Left hindlimb (tissue), 1 donor: ENCODE results near the gene DEK.
"Not testable (repeated sequence)": the region's sequence is repeated elsewhere in the genome, so short reads cannot be mapped to it uniquely, and the experiment has no call there.

Source experiments
- DNase-seq: peaks from one replicate; pipeline ENCODE4 v3.0.0-alpha.2; 2018

DEK gene, protein sequence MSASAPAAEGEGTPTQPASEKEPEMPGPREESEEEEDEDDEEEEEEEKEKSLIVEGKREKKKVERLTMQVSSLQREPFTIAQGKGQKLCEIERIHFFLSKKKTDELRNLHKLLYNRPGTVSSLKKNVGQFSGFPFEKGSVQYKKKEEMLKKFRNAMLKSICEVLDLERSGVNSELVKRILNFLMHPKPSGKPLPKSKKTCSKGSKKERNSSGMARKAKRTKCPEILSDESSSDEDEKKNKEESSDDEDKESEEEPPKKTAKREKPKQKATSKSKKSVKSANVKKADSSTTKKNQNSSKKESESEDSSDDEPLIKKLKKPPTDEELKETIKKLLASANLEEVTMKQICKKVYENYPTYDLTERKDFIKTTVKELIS

DNA sequence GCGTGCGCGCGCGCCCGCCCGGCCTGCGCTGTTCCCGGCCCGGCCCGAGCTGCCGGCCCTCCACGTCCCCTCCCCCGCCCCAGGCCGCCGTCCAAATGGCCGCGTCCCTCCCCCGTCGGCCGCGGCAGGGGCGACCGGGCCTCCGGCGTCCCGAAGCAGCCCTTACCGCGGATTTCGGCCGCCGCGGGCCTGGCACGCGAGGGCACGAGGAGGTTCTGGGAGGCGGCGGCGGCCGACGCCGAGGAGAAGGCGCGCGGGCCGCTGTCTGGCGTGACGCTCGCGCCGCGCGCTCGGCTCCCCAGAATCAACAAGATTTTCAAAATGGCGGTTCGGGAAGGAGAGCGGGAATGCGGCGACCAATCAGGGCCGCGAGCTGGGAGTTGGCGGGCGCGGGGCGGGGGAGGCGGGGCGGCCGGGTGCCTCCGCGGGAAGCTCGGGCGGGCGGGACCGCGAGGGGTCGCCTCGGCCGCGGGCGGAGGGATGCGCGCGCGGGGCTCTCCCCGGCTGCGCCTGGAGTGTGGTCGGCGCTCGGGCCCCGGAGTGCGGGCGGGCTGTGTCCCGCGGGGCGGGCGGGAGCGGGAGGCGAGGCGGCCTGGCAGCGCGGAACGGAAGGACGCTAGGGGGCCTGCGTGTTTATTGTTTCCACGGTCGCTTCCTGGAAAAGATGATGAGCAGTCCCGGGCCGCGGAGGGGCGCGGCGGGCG, at the start of gene DEK:
Gene DEK (minus strand): TSS at position 312 of the 704 bp plus-strand sequence. CDS start 543 bp downstream, outside the sequence.
- peak; percentile 96 for DNase-seq

DNA sequence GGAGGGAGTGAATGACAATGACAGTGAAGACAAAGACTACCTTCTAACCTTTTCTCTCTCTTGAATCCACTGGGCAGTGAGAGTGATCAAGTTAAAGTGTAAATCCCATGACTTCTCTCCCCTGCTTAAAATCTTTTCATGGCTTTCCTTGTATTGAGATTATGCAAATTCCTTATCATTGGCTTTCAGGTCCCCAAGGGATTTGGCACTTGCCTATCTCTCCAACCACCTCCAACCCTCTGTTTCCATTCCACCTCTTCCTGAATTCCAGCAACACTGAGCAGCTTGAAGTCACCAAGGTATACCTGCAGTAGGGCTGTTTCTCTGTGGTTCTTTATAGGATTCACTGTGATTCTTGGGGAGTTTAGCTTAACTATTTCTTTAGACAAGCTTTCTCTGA, 48.0 kb upstream of the DEK start:
- no peak for DNase-seq

DNA sequence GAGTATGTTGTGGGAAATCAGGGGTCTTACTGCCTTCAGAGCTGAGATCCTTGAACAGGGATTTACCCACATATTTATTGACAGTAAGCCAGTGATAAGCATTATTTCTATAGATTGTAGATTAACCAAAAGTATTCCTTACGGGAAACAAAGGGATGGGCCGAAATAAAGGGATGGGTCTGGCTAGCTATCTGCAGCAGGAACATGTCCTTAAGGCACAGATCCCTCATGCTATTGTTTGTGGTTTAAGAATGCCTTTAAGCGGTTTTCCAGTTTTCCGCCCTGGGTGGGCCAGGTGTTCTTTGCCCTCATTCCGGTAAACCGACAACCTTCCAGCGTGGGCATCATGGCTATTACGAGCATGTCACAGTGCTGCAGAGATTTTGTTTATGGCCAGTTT, 45.7 kb upstream of the DEK start:
- not testable (repeated sequence) for DNase-seq

DNA sequence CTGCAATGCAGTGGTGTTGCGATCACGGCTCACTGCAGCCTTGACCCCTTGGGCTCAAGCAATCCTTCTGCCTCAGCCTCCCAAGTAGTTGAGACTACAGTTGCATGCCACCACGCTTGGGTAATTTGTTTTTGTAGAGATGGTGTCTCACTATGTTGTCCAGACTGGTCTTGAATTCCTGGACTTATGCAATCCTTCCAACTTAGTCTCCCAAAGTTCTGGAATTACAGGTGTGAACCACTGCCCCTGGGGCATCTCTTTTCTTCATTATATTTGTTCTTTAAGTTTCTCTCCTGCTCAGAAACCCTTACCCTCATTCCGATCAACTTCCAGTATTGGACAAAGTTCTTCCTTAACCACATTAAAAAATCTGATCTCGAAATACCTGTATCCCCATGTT, 44.7 kb upstream of the DEK start:
- no peak for DNase-seq

DNA sequence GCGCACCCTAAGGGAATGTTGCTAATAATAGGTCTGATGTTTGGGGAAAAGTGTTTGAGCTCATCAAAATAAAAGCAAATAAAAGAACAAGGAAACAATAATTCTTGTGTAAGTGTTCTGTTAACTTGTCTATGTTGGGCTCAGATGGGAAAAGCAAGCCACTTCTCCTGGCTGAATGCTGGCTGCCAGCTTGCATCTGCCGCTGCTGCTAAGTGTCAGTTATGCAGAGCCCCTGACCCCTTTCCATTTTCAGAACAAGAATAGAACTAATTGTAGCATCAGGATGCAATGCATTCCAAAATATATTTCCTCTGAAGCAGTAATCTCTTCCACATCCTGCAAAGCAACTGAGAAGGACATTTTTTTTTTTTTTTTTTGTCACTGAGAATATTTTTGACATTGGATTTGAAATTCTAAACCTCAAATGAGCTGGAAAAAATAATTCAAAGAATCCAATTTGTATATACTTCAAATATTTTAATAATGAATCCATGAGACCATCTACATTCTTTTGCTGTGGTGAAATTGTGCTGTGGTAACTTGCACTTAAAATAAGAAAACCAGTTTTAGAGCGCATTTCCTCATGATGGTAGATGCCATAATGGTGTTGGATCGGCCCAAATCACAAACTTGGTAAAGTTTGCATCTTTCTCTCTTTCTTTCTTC, 43.9 kb upstream of the DEK start:
- no peak for DNase-seq

DNA sequence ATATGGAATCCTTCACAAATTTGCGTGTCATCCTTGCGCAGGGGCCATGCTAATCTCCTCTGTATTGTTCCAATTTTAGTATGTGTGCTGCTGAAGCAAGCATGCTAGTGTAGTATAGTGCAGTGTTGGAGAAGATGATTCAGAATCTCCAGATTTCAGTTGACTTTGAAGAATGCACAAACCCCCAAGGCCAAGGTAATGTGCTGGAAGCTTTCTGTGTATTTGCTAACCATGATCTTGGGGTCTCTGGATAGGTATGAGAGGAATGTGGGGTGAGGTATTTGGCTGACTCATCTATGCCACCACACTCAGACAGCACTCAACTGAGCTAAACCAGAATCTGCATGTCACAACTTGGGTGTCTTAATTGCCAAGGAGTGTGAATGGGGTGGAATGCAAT, 42.6 kb upstream of the DEK start:
- no peak for DNase-seq

DNA sequence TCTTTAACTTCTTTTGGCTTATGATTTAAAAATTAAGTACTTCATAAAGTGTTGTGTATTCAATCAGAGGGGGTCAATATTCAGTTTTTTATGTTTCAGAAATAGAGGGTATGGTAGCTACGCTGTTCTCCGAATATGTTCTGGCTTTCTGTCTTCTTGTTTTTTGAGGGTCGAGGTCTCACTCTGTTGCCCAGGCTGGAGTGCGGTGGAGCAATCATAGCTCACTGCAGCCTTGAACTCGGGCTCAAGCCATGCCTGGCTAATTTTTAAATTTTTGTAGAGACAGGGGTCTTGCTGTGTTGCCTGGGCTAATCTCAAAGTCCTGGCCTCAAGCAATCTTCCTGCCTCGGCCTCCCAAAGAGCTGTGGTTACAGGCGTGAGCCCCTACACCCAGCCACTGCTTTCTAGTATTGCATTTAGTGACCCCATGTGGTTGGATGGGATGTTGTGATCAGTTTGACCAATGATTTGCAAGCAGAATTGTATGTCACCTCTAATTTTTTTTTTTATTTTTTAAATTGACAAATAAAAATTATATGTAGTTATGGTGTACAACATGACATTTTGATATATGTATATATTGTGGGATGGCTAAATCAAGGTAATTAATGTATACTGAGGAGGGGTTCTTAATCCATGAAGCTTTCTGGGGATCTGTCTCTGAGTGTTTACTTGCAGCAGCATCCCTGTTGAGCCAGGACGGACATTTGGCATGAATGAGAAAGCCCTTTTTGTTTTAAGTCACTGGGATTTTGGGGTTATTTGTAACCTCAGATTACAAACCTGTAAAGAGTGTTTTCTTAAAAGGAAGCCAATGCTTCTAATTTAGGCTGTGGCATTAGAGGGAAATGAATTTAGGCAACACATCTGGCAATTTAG, 38.5 kb upstream of the DEK start:
- DNase-seq: no peak

DNA sequence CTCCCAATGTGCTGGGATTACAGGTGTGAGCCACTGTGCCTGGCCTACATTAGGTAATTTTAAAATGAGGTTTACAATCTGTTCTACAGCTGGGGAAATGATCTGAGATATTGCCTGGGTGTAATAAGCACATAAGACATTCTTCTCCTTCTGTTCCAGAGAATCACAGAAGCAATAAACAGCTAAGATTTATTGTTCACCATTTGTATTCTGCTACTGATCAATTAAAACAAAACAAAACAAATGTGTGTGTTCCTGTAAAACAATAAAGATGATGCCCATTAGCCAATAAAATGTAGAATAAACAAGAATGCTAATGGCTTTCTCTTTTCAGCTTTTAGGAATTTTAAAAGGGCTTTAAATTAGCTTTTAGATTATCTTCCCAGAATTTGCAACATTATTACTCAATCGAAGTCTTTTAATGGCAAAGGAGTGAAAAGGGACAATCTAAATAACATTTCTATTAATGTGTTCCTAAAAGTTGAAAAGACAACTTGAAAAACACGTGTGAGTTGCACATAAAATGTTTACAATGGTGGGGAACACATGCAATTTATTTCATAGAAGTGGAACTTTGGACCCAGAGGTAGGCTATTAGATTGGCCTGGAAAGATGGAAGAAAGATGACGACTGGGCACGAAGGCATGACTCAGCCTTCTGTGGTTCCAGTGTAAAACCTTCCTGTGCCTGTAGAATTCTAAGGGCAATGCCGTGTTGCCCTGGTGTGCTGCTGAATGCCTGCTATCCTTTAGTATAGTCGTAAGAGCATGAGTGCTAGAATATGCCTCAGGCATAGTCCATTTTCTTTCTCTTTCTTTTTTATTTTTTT, 29.0 kb upstream of the DEK start:
- no peak for DNase-seq

DNA sequence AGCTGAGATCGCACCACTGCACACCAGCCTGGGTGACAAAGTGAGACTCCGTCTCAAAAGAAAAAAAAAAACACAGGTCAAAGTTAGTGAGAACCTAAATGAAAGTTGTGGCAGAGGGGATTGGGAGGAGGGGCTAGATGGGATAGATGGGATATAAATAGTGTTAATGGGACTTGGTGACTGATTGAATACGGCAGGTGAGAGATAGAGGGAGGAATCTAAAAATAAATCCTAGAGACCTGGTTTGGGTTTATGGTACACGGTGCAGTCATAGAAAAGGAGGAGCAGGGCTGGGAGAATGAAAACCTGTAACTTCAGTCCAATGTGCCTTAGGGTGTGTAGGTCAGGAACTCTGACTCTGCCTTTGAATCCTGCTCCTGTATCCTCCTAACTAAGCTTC, 25.0 kb upstream of the DEK start:
- DNase-seq: no peak

DNA sequence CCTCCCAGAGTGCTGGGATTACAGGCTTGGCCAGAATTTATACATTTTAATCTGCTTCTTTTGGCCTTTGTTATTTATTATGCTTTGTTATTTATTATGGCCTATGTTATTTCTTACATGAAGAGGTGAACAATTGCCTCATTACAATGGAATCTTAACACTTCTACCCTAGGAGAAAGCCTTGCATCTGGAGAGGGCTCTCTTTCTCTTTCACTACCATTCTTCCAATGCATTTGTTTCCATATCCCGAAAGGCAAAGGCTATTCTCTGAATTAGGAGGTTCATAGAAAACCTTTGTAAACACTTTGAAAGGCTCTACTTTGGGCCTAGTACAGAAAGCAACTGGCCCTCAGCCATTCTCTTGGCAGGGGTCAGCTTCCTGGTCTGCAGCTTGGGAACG, 19.9 kb upstream of the DEK start:
- DNase-seq: no peak

DNA sequence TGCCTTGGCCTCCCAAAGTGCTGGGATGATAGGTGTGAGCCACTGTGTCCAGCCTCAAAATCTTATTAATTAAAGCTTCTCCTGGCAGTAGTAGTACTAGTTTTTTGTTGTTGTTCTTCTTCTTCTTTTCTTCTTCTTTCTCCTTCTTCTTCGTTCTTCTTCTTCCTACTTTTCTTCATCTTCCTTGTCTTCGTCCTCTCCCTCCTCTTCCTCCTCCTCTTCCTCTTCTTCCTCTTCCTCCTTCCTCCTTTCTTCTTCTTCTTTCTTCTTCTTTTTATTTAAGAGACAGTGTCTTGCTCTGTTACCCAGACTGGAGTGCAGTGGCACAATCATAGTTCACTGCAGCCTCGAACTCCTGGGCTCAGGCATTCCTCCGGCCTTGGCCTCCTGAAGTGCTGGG, 17.2 kb upstream of the DEK start:
- DNase-seq: no peak

DNA sequence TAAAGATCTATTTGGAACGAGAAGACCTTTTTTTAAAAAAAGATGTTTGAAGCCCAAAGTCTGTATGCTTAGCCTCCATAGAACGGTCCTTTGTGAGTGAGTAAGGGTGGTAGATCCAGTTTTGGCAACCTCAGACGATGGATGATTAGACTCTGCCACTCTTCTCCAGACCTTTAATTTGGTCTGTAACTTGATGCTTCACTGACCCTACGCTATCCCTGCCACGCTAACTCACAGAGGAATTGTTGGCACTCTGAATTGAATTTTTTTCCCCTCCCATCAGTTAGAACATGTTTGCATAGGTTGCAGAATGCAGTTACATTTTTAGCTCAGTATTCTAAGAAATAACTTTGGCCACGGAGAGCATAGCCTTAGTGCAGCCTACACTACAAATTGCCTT, 15.8 kb upstream of the DEK start:
- peak; percentile 45 for DNase-seq

DNA sequence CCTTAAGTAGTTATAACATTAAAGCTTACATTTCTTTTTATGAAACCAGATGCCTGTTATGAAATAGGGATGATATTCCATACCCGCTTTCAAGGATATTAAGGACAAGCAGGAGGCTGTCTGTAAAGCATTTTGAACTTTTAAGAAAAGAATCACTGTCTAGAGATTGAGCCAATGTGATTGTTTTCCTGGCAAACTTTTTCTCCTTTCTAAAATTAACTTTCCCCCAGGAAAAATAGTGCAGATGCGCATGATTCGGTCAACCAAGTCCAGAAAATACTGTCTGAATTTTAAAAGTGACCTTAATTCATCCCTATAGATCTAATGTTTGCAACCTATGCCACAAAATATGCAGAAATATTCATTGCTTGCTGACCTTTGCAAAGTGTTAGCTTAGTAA, 15.1 kb upstream of the DEK start:
- no peak for DNase-seq

DNA sequence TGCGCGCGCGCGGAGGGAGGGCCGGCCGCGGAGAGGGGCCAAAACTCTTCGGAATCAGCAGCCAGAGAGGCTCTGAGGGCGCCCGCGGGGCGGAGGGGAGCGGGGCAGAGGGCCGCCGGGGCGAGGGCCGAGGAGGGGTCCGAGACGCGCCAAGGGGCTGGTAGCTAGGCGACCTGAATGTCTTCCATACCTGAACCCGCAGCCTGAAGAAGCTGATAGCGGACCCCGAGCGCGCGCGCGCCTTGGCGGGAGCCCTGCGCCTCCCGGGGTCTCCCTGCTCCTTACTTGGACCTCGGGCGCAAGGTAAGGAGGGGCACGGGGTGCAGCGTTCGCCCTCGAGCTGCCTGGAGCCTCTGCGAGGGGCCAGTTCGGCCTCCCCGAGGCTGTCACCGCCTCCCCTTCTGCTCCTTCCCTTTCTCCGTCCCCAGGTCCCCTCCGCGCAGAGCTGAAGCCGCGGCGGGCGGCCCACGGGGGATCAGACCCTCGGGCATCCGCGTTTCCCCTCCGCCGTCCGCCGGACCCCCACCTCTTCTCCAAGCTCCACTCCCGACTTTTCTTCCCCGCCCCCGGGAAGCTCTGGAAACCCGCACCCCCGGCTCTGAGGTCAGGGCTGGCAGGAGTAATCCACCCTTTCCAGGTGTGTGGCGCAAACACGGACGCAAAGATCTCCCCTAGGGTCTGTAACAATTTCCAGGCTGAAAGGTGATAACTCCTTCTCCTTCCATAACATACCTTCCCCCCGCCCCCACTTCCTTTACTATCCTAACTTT, 13.1 kb upstream of the DEK start:
- no peak for DNase-seq

DNA sequence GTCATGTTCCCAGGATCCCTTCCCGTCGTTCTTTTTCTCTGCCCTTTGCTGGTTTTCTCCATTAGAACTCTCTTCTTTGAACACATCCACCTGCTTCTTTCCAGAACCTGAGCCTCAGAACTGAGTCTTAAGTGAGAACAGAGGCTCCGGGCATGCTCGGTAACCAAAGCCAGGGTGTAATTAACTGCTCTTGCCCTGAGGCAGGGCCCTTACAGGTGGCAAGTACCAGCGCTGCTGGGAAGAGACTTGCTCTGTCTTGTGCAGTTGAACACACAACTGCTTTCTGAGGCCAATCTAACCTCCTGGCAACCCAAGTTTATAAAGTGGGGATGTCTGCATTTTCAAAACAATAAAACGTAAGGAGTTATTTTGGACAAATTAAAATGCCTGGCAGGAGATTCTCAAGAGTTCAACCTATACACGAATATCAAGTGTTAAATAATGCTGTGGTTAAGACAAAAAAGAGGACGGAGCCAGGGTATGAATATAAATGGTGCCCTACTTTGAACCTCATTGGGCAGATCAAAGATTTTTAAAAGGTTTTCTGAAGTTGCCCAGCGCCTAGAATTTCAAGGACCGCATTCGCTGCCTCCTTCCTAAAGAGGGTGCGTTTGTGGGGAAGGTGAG, 12.4 kb upstream of the DEK start:
- DNase-seq: no peak

DNA sequence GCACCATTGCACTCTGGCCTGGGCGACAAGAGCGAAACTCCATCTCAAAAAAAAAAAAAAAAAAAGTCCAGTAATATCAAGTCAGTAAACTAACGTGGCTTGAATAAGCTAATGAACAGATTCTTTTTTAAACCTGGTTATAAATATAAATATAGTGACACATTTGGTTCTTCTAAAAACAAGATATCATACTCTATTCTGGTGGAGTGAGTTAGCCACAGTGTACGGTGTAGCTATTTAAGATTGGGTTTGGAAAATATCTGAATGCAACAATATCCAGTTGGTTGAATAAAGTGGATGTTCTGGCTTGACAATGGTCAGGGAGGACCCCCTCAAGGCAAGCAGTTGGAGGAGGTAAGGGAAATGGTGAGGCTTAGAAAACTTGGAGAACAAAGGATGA, 5.9 kb upstream of the DEK start:
- DNase-seq: no peak

DNA sequence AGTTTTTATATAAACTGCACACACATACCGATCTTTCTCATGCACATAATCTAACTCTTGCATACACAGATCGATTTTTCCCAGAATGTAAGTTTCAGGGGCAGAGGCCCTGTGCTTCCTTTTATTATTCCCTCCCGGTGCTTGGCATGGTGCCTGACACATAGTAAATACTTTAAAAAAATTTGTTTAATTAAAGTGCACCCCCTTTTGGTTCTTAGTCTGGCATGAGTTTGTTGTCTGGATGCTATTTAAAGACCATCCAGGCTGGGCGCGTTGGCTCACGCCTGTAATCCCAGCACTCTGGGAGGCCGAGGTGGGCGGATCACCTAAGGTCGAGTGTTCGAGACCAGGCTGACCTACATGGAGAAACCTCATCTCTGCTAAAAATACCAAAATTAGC, 5.4 kb upstream of the DEK start:
- no peak for DNase-seq

DNA sequence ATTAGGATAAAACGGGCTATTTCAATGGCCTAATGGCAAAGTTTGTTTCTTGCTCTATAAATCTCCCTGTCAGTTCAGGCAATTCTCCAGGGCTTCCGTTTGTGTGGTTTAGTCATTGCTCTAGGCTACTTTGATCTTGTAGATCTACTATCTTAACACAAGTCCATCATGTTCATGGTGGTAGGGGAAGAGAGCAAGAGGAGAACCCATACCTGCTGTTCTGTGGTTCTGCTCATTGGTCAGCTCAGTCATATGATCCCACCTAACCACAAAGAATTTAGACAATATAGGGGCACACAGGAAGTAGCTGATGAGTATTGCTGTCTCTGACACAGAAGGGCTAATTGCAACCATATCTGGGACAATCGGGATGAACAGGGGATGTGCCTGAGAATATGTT, 4.9 kb upstream of the DEK start:
- DNase-seq: no peak

DNA sequence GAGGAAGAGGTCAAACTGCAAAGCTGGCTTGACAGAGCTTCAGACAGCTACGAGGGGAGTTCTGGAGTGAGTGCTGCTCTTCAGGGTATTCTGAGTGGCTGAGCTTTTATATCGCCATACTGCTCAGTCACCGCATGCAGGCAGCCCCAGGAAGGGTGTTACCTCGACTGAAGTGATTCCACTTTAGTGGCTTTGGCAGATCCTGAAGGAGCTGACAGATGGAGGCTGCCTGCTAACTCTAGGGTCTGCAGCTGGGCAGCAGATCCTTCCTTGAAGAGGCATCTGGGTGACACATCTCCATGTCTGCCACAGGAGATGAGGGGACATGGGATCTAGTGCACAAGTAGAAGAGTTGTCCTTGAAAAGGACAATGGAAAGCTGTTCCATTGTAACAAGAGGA, 3.7 kb upstream of the DEK start:
- no peak for DNase-seq

DNA sequence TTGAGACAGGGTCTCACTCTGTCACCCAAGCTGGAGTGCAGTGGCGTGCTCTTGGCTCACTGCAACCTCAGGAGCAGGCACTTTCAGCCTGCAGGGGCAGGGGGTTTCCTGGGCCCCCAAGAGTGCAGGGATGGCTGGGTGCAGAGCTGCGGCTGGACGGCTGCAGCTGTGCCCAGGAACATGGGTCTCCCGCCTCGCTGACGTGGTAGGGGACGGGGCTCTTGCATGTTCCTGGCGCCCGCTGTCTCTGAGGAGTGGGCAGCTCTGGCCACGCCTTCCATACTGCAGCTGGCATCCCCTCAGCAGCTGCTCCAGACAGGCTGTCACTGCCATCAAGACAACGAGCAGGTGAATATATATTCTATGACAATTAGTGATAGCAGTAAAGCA, 2.2 kb upstream of the DEK start:
- no peak for DNase-seq
